Stomach (tissue), 9 donors: ENCODE results near the gene KLHDC7B. TPM values are rescaled to one million over a fixed set of nuclear protein-coding genes. Genes with fewer than 3 reads are reported as not detected.

ENCODE experiments used
- DNase-seq, 2 donors: peaks; one replicate each; pipeline versions ENCODE4 v3.0.0 to v3.0.0-alpha.2; 2013 to 2019
- H3K27ac ChIP-seq, 5 donors: fragments of 200-600 bp in 4 of 5; sonication (generic) in 4 of 5; one replicate each; pipeline ENCODE4 v1.5.1; 2013 to 2019; ENCODE audit warnings: mild to moderate bottlenecking in 1 of 5, moderate library complexity in 1 of 5
- H3K27me3 ChIP-seq, 3 donors: fragments of 200-600 bp; sonication (generic); one replicate each; pipeline ENCODE4 v1.5.1; 2017 to 2019; ENCODE audit warnings: mixed run types in 1 of 3
- H3K36me3 ChIP-seq, 4 donors: fragments of 200-600 bp; sonication (generic); 1 replicate in 3 of 4; 2 replicates in 1 of 4; pipeline ENCODE4 v1.5.1; 2016 to 2019
- H3K4me1 ChIP-seq, 4 donors: fragments of 200-600 bp; sonication (generic); one replicate each; pipeline ENCODE4 v1.5.1; 2016 to 2019
- H3K4me3 ChIP-seq, 4 donors: fragments of 200-600 bp; sonication (generic) in 3 of 4; one replicate each; pipeline ENCODE4 v1.5.1; 2016 to 2019; ENCODE audit warnings: mild to moderate bottlenecking in 1 of 4
- H3K9me3 ChIP-seq, 4 donors: fragments of 200-600 bp; sonication (generic); one replicate each; pipeline ENCODE4 v1.5.1; 2016 to 2019
- EP300 ChIP-seq: sonication (generic); formaldehyde crosslinking; IDR thresholded peaks from one replicate; pipeline ENCODE4 v1.6.1; 2017; ENCODE audit warnings: antibody characterized with exemption
- POLR2A ChIP-seq, 4 donors: fragments of 450-650 bp; IDR thresholded peaks; one replicate each; pipeline ENCODE4 v1.6.1; 2016; ENCODE audit warnings: antibody characterized with exemption in 4 of 4, control low read depth in 2 of 4, mild to moderate bottlenecking in 1 of 4, moderate library complexity in 1 of 4
- POLR2AphosphoS5 ChIP-seq, 3 donors: sonication (generic); formaldehyde crosslinking; IDR thresholded peaks; one replicate each; pipeline ENCODE4 v1.6.1; 2016; ENCODE audit warnings: antibody characterized with exemption in 3 of 3
- WGBS, 5 donors: extraction: QIAGEN DNeasy Blood & Tissue Kit in 3 of 5; methylation state at CpG; one replicate each; pipeline versions ENCODE4 v1.1.5 to v1.1.7; 2013 to 2018; 5-methylcytosine and 5-hydroxymethylcytosine counted together
- intact Hi-C: fragments of 100-400 bp; cut with DNase I; formaldehyde crosslinking; loops from one replicate; pipeline ENCODE4 v1.15.1; 2023; ENCODE audit warnings: low total_unique reads
- polyA plus RNA-seq, 3 donors: library from polyadenylated mRNA; stranded (reverse); fragments of 200-250 nt; gene quantifications; one replicate each; pipeline ENCODE4 v1.2.3, GENCODE V29; 2013
- total RNA-seq, 5 donors: library from RNA; depleted of rRNA; stranded (reverse); fragments of >200 nt; gene quantifications; one replicate each; pipeline versions ENCODE4 v1.1.0 to v1.2.3, GENCODE V29; 2014 to 2016
- TF ChIP-seq, protein P1 (sequence below), 7 experiments: fragments of 450-650 bp in 4 of 7; fragments of 200-600 bp in 3 of 7; sonication (generic) in 3 of 7; IDR thresholded peaks; one replicate each; pipeline ENCODE4 v1.5.1; 2016 to 2019; ENCODE audit warnings: antibody characterized with exemption in 7 of 7, control low read depth in 2 of 7, mild to moderate bottlenecking in 1 of 7
- donor health status: healthy with polysubstance abuse.
- donor health status: Bipolar disorder and iron deficiency.
- donor health status: healthy.

Gene KLHDC7B
- total and polyA plus RNA-seq, 8 donors: 0.25 to 0.46 TPM; not detected in 6

DNA sequence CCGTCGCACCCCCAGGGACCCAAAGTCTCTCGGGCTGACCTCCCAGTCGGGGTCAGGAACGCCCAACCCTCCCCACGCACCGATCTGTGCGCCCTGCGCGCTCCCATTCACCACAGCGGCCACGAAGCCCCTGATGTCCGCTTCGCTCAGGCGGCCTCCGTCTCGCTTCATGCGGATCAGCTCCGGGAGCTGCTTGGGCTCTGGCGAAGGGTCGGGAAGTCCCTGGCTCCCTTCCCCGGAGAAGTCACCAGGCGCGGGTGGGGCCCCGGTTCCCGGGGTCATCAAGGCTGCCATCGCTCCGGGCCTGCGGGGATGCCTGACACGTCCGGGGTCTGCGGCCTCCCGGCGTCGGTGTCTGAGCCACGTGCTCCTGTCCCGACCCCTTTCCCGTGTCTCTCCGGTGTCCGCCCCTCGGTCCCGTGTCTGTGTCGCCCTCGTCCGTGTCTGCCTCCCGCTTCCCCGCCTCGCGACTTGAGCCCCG lies 16.2 kb upstream of the KLHDC7B start:
- peaks cover 0 to 51% (median 0%) of the 10 kb centered on the region in 3 donors for H3K27me3 ChIP-seq
- peak in 1 of 2 donors; percentile 57 for DNase-seq
- peak overlapping the region; percentile 92 to 98 (median 93) for H3K27ac ChIP-seq
- WGBS, 5 donors: 2 to 23% (median 20%) methylated on average over 30 to 50 of the region's 50 CpGs
- H3K4me3 ChIP-seq: peak overlapping the region; percentile 53 to 80 (median 57)
- H3K9me3 ChIP-seq: no peaks in the 10 kb centered on the region
- TF ChIP-seq EP300 (no peak), POLR2A (IDR thresholded peaks at IDR 0.05) (no peak), POLR2AphosphoS5 (IDR thresholded peaks at IDR 0.05) (no peak)
- TF ChIP-seq, protein P1, sequence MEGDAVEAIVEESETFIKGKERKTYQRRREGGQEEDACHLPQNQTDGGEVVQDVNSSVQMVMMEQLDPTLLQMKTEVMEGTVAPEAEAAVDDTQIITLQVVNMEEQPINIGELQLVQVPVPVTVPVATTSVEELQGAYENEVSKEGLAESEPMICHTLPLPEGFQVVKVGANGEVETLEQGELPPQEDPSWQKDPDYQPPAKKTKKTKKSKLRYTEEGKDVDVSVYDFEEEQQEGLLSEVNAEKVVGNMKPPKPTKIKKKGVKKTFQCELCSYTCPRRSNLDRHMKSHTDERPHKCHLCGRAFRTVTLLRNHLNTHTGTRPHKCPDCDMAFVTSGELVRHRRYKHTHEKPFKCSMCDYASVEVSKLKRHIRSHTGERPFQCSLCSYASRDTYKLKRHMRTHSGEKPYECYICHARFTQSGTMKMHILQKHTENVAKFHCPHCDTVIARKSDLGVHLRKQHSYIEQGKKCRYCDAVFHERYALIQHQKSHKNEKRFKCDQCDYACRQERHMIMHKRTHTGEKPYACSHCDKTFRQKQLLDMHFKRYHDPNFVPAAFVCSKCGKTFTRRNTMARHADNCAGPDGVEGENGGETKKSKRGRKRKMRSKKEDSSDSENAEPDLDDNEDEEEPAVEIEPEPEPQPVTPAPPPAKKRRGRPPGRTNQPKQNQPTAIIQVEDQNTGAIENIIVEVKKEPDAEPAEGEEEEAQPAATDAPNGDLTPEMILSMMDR (IDR thresholded peaks at IDR 0.05): no peak
- H3K36me3 ChIP-seq: no peaks in the 10 kb centered on the region
- H3K4me1 ChIP-seq: peaks cover 61 to 90% (median 74%) of the 10 kb centered on the region in 4 donors
- intact Hi-C loops: no loop called here

DNA sequence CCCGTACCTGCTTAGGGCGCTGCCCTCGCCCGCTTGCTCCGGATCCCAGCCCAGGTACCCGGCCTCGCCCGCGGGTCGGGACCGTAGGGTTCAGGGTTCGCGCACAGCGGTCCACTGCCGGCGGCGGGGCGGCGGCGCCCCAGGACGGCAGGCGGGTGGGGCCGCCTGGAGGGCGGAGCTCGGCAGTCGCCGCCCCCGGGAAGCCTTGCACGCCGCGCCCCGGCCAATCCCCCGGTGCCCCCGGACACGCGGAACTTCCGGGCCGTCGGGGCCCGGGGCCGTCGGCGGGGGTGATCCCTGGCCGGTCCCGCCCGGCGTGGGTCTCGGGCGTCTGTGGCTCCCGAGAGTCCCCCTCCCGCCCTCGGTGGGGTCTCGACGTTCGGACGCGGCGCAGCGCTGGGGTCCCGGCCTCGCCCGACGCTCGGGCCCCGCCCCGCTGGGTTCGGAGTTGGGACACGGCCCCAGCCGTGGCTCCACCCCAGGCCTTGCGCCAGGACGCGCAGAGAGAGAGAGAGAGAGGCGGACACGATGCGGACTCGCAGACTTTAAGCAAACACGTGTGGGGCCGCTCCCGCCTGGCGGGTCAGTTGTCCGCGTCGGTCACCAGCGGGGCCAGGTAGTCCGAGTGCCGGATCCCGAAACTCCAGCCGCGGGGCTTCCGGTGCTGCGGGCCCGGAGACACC lies 15.7 kb upstream of the KLHDC7B start, which contains the start of gene TYMP:
TYMP (minus strand) TSS at position 116 of the 683 bp plus-strand sequence. CDS start 303 bp downstream, outside the sequence.
- Histone ChIP-seq H3K27ac (peak within 1 kb of the TSS; percentile 92 to 98 (median 93)), H3K4me1 (peaks cover 56 to 84% (median 69%) of the 10 kb centered on the region in 4 donors)
- intact Hi-C loops: no loop called here

GRCh38 chr22:50530580-50530876 lies 15.2 kb upstream of the KLHDC7B start:
- H3K4me3 ChIP-seq: peak overlapping the region; percentile 53 to 80 (median 57)
- peak overlapping the region; percentile 92 to 98 (median 93) for H3K27ac ChIP-seq
- no peaks in the 10 kb centered on the region for H3K36me3 ChIP-seq
- no peaks in the 10 kb centered on the region for H3K9me3 ChIP-seq
- WGBS, 5 donors: 0 to 2% (median 1%) methylated on average over 14 to 21 of the region's 21 CpGs
- no peak for TF ChIP-seq POLR2AphosphoS5 (IDR thresholded peaks at IDR 0.05)
- DNase-seq: no peak
- peaks cover 54 to 83% (median 66%) of the 10 kb centered on the region in 4 donors for H3K4me1 ChIP-seq
- H3K27me3 ChIP-seq: peaks cover 0 to 60% (median 0%) of the 10 kb centered on the region in 3 donors
- intact Hi-C loops: no loop called here

More for the DNA sequence above, 15.7 kb upstream of the KLHDC7B start, which contains the start of gene TYMP:
- TF ChIP-seq POLR2AphosphoS5 (IDR thresholded peaks at IDR 0.05) (peak in 2 of 3 donors; percentile 91 to 94), POLR2A (IDR thresholded peaks at IDR 0.05) (peak in 1 of 4 donors; percentile 38)
- TF ChIP-seq, protein P1 (IDR thresholded peaks at IDR 0.05): no peak
- peak; percentile 86 to 91 for DNase-seq
- H3K4me3 ChIP-seq: peak within 1 kb of the TSS; percentile 53 to 80 (median 57)
- H3K36me3 ChIP-seq: no peaks in the 10 kb centered on the region
- 0 to 3% (median 1%) methylated on average over 30 to 92 of the region's 92 CpGs for WGBS, 5 donors
- H3K27me3 ChIP-seq: peaks cover 0 to 55% (median 0%) of the 10 kb centered on the region in 3 donors
- no peaks in the 10 kb centered on the region for H3K9me3 ChIP-seq

GRCh38 chr22:50530877-50531545 lies 14.7 kb upstream of the KLHDC7B start:
- 2 to 7% (median 3%) methylated on average over 24 to 53 of the region's 53 CpGs for WGBS, 5 donors
- H3K4me1 ChIP-seq: peaks cover 54 to 83% (median 64%) of the 10 kb centered on the region in 4 donors
- DNase-seq: peak; percentile 91 to 93
- H3K9me3 ChIP-seq: no peaks in the 10 kb centered on the region
- intact Hi-C loops: no loop called here
- peak overlapping the region; percentile 92 to 98 (median 93) for H3K27ac ChIP-seq
- peaks cover 0 to 63% (median 0%) of the 10 kb centered on the region in 3 donors for H3K27me3 ChIP-seq
- no peaks in the 10 kb centered on the region for H3K36me3 ChIP-seq
- H3K4me3 ChIP-seq: peak overlapping the region; percentile 53 to 80 (median 57)
- TF ChIP-seq POLR2AphosphoS5 (IDR thresholded peaks at IDR 0.05): peak in 2 of 3 donors; percentile 91 to 93
- TF ChIP-seq, protein P1 (IDR thresholded peaks at IDR 0.05): no peak
- no peak for TF ChIP-seq EP300
- TF ChIP-seq POLR2A (IDR thresholded peaks at IDR 0.05): peak in 2 of 4 donors; percentile 36 to 55
